Subcutaneous abdominal adipose tissue (tissue), 5 donors: ENCODE data around the gene INPP5B.
"Not testable (repeated sequence)": the region's sequence is repeated elsewhere in the genome, so short reads cannot be mapped to it uniquely, and the experiment has no call there.

Experiments used
- H3K27ac ChIP-seq: one replicate; pipeline ENCODE4 v1.7.0; 2013; ENCODE audit warnings: low read depth, mild to moderate bottlenecking, inconsistent platforms, low read length, moderate library complexity
- H3K27me3 ChIP-seq, 5 donors: one replicate each; pipeline ENCODE4 v1.7.0; 2013; ENCODE audit warnings: low read length in 5 of 5, inconsistent platforms in 1 of 5; ENCODE audit not compliant: control insufficient read depth in 5 of 5, insufficient read depth in 4 of 5
- H3K36me3 ChIP-seq, 5 donors: one replicate each; pipeline ENCODE4 v1.7.0; 2013; ENCODE audit warnings: low read length in 5 of 5; ENCODE audit not compliant: control insufficient read depth in 5 of 5, insufficient read depth in 5 of 5
- H3K4me1 ChIP-seq, 5 donors: one replicate each; pipeline ENCODE4 v1.7.0; 2013; ENCODE audit warnings: low read length in 5 of 5, mild to moderate bottlenecking in 3 of 5, moderate library complexity in 1 of 5; ENCODE audit not compliant: control insufficient read depth in 5 of 5, insufficient read depth in 5 of 5
- H3K4me3 ChIP-seq, 5 donors: one replicate each; pipeline ENCODE4 v1.7.0; 2013; ENCODE audit warnings: low read length in 5 of 5, low read depth in 1 of 5
- H3K9ac ChIP-seq, 5 donors: one replicate each; pipeline ENCODE4 v1.7.0; 2013; ENCODE audit warnings: low read length in 5 of 5, mild to moderate bottlenecking in 4 of 5, moderate library complexity in 3 of 5
- H3K9me3 ChIP-seq, 5 donors: one replicate each; pipeline ENCODE4 v1.7.0; 2013; ENCODE audit warnings: low read length in 5 of 5; ENCODE audit not compliant: control insufficient read depth in 5 of 5
- donor health status: healthy.
- donor health status: healthy.
- donor health status: healthy.
- donor health status: healthy.
- donor health status: healthy.

The INPP5B gene

DNA sequence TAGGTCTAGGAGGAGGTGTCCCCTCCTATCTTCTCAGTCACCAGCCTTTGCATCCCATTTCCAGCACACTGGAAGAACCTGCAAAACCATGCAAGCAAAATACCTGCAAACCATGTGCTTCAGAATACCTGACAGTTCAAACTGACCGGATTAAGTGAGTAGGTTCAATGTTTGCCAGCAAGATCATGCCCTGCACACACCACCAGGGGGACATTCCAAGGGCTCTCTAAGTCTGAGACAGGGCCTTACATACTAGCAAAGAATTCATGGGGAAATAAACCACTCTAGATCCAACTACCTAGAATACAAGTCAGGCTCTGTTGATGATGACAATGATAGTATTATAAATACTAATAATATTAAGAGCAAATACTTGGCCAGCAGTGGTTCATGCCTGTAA, 27.6 kb downstream of the INPP5B start:
- peaks cover 0 to 12% (median 6%) of the 10 kb centered on the region in 5 donors for H3K4me1 ChIP-seq
- no peak overlapping the region for H3K4me3 ChIP-seq
- H3K9me3 ChIP-seq, result no peaks in the 10 kb centered on the region
- no peak overlapping the region for H3K9ac ChIP-seq
- H3K27ac ChIP-seq, result no peak overlapping the region
- no peaks in the 10 kb centered on the region for H3K27me3 ChIP-seq
- peaks cover 0 to 9% (median 0%) of the 10 kb centered on the region in 5 donors for H3K36me3 ChIP-seq

DNA sequence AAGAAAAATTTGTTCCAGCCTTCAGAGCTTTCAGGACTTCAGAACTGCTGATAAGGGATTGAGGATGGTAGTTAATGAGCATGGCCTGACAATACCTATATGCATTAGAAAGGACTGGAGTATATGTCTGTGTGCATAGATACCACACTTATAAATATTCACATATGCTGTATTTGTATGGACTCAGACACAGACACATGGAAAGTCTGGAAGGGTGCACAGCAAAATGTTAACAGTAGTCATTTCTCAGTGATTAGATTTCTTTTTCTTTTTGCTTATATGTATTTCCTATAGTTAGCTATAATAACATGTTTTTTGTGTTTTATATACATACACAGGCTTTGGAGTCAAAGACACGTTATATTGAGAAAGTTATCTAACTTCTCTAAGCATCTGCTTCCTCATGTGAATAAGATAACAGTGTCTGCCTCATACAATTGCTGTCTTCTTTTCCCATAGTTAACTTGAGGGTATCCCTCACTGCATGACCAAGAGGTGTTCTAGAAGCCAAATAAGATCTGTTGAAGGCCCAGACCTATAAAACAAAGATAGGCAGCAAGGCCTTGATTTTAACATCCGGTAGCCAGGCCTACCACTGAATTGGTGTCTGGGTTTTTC, 31.3 kb downstream of the INPP5B start:
- Histone ChIP-seq H3K9me3 (no peaks in the 10 kb centered on the region), H3K27me3 (no peaks in the 10 kb centered on the region), H3K36me3 (peaks cover 0 to 12% (median 7%) of the 10 kb centered on the region in 5 donors), H3K4me1 (peaks cover 0 to 13% (median 0%) of the 10 kb centered on the region in 5 donors), H3K4me3 (no peak overlapping the region), H3K9ac (peak overlapping the region in 1 of 5 donors; percentile 13), H3K27ac (no peak overlapping the region)

DNA sequence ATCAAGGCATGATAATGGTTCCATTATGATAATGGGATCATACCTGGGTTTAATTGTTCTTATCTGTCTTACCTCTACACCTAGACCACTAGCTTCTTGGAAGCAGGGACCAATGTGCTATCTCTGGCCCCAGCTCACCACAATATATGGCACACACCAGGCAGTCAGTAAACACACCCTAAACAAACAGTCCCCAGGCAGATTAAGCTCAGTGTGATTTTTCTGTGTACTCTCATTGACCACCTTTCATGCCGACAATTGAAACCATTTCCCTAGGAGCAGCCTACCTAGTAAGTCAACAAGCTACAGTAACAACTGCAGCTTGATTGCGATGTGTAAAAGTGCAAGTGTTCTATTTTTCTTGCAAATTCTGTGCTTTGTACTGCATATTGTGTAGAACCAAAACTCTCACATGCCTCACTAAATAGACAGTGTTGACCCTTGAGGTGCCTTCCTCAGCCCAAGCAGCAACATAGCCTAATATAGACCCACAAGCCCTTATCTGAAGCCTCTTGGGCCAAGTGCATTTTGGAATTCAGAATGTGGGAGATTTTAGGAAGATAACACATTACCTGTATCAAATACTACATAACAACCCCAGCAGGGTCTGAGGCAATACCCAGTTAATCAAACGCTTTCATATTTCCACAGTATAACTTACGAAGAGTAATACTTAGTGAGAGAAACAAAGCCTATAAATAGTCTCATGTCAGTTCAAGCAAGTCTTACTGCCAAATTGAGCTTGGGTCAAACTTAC, 32.0 kb downstream of the INPP5B start:
- H3K9ac ChIP-seq, result peak overlapping the region in 1 of 5 donors; percentile 2
- H3K36me3 ChIP-seq, result peaks cover 0 to 12% (median 7%) of the 10 kb centered on the region in 5 donors
- no peaks in the 10 kb centered on the region for H3K9me3 ChIP-seq
- no peaks in the 10 kb centered on the region for H3K27me3 ChIP-seq
- H3K27ac ChIP-seq, result no peak overlapping the region
- no peak overlapping the region for H3K4me3 ChIP-seq
- H3K4me1 ChIP-seq, result peaks cover 0 to 13% (median 0%) of the 10 kb centered on the region in 5 donors

DNA sequence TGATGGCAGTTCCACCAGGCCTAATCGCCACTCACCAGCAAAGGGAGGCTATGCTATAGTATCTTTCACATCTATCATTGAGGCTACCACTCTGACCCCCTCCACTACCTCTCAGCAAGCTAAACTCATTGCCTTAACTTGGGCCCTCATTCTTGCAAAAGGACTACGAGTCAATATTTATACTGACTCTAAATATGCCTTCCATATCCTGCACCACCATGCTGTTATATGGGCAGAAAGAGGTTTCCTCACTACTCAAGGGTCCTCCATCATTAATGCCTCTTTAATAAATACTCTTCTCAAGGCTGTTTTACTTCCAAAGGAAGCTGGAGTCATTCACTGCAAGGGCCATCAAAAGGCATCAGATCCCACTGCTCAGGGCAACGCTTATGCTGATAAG, 35.4 kb downstream of the INPP5B start:
- not testable (repeated sequence) for H3K27ac ChIP-seq, H3K36me3 ChIP-seq, H3K4me3 ChIP-seq, H3K9ac ChIP-seq, H3K27me3 ChIP-seq, H3K9me3 ChIP-seq
- H3K4me1 ChIP-seq, result peaks cover 0 to 16% (median 0%) of the 10 kb centered on the region in 5 donors

DNA sequence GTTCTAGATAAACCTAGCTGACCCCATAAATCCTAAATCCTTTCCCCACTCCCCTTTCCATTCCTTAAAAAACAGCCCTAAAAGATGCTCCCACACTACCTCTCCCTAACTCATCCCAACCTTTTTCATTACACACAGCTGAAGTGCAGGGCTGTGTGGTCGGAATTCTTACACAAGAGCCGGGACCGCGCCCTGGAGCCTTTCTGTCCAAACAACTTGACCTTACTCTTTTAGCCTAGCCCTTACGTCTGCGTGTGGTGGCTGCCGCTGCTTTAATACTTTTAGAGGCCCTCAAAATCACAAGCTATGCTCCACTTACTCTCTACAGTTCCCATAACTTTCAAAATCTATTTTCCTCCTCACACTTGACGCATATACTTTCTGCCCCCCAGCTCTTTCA, 36.0 kb downstream of the INPP5B start:
- not testable (repeated sequence) for H3K36me3 ChIP-seq, H3K9ac ChIP-seq, H3K4me3 ChIP-seq, H3K27ac ChIP-seq, H3K9me3 ChIP-seq, H3K27me3 ChIP-seq
- H3K4me1 ChIP-seq, result peaks cover 0 to 18% (median 0%) of the 10 kb centered on the region in 5 donors

DNA sequence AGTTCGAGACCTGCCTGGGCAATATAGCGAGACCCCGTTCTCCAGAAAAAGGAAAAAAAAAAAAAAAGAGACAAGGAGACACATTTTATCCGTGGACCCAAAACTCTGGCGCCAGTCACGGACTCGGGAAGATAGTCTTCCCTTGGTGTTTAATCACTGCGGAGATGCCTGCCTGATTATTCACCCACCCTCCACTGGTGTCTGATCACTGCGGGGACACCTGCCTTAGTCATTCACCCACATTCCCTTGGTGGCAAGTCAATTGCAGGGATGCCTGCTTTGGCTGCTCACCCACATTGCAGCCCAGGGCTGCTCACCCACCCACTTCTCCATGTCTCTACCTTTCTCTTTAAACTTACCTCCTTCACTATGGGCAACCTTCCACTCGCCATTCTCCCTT, 38.3 kb downstream of the INPP5B start:
- H3K9me3 ChIP-seq, H3K27me3 ChIP-seq, H3K4me3 ChIP-seq, H3K4me1 ChIP-seq, H3K9ac ChIP-seq, H3K36me3 ChIP-seq, H3K27ac ChIP-seq: not testable (repeated sequence)

DNA sequence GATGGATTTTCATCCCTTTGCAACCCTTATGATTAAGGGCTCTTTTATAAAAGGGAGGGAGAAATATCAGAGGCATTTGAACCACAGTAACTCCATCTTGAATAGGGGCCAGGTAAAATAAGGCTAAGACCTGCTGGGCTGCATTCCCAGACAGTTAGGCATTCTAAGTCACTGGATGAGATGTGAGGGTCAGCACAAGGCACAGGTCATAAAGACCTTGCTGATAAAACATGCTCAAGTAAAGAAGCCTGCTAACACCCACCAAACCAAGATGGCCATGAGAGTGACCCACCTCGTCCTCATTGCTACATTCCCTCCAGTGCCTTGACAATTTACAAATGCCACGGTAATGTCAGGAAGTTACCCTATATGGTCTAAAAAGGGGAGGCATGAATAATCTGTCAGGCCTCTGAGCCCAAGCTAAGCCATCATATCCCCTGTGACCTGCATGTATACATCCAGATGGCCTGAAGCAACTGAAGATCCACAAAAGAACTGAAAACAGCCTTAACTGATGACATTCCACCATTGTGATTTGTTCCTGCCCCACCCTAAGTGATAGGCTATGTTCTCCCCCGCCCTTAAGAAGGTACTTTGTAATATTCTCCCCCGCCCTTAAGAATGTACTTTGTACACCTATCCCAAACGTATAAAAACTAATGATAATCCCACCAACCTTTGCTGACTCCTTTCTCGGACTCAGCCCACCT, 39.3 kb downstream of the INPP5B start:
- not testable (repeated sequence) for H3K36me3 ChIP-seq

DNA sequence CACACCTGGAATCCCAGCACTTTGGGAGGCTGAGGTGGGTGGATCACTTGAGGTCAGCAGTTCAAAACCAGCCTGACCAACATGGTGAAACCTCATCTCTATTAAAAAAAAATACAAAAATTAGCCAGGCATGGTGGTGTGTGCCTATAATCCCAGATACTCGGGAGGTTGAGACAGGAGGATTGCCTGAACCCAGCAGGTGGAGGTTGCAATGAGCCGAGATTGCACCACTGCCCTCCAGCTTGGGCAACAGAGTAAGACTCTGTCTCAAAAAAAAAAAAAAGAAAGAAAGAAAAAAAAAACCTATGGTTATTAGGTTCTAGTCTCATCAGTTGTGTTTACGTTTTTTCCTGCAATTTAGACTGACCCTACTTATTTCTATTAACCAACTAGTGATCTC, 40.3 kb downstream of the INPP5B start:
- not testable (repeated sequence) for H3K4me3 ChIP-seq, H3K36me3 ChIP-seq, H3K9ac ChIP-seq, H3K27ac ChIP-seq, H3K4me1 ChIP-seq, H3K9me3 ChIP-seq, H3K27me3 ChIP-seq

More for the DNA sequence above, 39.3 kb downstream of the INPP5B start:
- not testable (repeated sequence) for H3K4me3 ChIP-seq, H3K9me3 ChIP-seq, H3K27ac ChIP-seq, H3K27me3 ChIP-seq, H3K4me1 ChIP-seq, H3K9ac ChIP-seq

DNA sequence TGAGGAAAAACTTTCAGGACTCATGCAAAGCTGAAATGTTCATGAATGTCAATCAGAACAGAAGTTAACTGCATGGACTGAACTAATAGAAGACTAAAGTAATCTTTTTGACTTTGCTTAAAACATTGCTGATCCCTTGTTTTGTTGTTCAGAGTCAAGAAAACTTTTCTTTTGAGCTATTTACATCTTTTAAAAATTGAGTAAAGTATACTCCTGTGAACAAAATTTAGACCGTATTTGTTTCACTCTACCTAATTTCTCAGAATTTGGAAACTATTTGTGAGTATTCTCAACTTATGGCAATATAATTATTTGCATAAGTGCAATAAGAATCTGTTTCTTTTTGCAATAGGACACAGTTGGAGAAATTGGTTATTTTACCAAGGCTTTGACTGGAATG, 41.1 kb downstream of the INPP5B start:
- Histone ChIP-seq H3K27ac (no peak overlapping the region), H3K4me1 (peaks cover 0 to 7% (median 0%) of the 10 kb centered on the region in 5 donors), H3K9ac (no peak overlapping the region), H3K27me3 (no peaks in the 10 kb centered on the region), H3K4me3 (no peak overlapping the region), H3K9me3 (no peaks in the 10 kb centered on the region), H3K36me3 (peaks cover 0 to 9% (median 0%) of the 10 kb centered on the region in 5 donors)

DNA sequence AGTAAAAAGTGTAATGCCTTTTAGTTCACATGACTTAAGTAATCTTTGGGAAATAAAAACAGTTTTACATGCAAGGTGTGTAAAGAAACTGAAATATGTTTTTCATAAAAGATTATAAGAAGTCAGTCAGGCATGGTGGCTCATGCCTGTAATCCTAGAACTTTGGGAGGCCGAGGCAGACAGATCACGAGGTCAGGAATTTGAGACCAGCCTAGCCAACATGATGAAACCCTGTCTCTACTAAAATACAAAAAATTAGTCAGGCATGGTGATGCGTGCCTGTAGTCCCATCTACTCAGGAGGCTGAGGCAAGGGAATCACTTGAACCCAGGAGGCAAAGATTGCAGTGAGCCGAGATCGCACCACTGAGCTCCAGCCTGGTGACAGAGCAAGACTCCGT, 42.9 kb downstream of the INPP5B start:
- not testable (repeated sequence) for H3K9me3 ChIP-seq, H3K9ac ChIP-seq, H3K27ac ChIP-seq, H3K4me3 ChIP-seq, H3K27me3 ChIP-seq, H3K4me1 ChIP-seq, H3K36me3 ChIP-seq
